IPS-18c (cell line): ENCODE results near the gene RAB5A.
"Not testable (repeated sequence)": the region's sequence is repeated elsewhere in the genome, so short reads cannot be mapped to it uniquely, and the experiment has no call there.

ENCODE experiments used
- H3K4me3 ChIP-seq: 2 replicates; pipeline ENCODE4 v1.7.0; 2013; ENCODE audit warnings: low read depth, mild to moderate bottlenecking, low read length, moderate library complexity; ENCODE audit not compliant: insufficient read depth
- H3K9me3 ChIP-seq: one replicate; pipeline ENCODE4 v1.6.1; 2013; ENCODE audit warnings: mild to moderate bottlenecking, low read length, moderate library complexity; ENCODE audit not compliant: control insufficient read depth, insufficient read depth

RAB5A gene

GRCh38 chr3:20001932-20002331 lies 55.0 kb downstream of the RAB5A start:
- no peaks in the 10 kb centered on the region for H3K9me3 ChIP-seq

DNA sequence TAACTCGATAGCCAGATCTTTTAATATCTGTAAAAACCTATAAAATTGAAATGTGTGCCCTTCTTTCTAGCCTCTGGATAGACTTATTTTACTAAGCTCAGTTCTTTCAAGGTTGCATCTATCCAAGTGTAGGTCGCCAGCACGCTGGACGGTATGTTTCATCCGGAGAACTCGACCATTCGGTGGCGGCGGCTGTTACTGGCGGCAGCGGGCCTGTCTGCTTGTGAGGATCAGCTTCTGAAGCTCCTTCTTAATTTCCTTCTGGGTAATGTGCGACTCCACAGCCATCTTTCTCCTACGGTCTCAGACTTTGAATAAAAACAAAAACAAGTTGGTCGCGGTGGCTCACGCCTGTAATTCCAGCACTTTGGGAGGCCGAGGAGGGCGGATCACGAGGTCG lies 61.1 kb downstream of the RAB5A start:
- H3K9me3 ChIP-seq, result no peaks in the 10 kb centered on the region

More at GRCh38 chr3:20001932-20002331, 55.0 kb downstream of the RAB5A start:
- no peak overlapping the region for H3K4me3 ChIP-seq

DNA sequence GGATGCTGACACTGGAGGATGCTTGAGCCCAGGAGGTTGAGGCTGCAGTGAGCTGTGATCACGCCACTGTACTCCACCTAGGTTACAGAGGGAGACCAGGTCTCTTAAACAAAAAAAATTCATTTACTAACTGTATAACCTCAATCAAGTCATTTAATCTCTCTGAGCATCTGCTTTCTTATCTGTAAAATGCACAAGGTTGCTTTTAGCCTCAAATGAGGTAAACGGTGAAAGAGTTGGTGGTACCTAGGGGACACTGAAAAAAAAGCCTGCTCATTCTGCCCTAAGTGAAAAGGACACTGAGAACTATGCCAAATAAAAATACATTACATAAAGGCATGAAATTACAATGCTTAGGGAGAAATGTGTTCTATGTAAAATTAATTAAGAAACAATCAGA lies 61.7 kb downstream of the RAB5A start:
- no peaks in the 10 kb centered on the region for H3K9me3 ChIP-seq
- no peak overlapping the region for H3K4me3 ChIP-seq

More for the DNA sequence above, 61.1 kb downstream of the RAB5A start:
- H3K4me3 ChIP-seq, result no peak overlapping the region

- no peaks in the 10 kb centered on the region for H3K9me3 ChIP-seq
- no peak within 1 kb of the TSS for H3K4me3 ChIP-seq
These were observed 65.3 kb downstream of the RAB5A start, which contains the start of gene PP2D1 for GRCh38 chr3:20012164-20012563. TSS of gene PP2D1 (minus strand) at chr3:20012264. CDS start at chr3:20012072, 192 bp downstream.

GRCh38 chr3:20013396-20013795 lies 66.5 kb downstream of the RAB5A start:
- no peak overlapping the region for H3K4me3 ChIP-seq
- no peaks in the 10 kb centered on the region for H3K9me3 ChIP-seq

DNA sequence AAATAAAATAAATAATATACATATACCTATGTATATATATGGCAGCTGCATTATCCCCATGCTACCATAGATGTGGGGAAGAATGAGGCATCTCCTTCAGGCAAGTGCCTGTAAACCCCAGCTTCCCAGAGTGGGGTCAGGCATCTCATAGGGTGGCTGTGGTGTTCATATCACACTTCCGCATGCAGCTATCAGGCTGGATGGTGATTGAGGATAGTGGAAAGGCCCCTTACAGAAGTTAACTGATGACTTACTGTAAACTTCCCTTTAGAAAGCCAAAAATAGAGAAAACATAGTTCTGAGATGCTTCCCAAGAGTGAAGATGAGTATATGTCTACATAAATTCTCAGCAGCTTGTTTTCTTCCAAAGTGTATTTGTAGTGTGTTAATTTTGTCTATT lies 68.6 kb downstream of the RAB5A start:
- H3K9me3 ChIP-seq, result no peaks in the 10 kb centered on the region

DNA sequence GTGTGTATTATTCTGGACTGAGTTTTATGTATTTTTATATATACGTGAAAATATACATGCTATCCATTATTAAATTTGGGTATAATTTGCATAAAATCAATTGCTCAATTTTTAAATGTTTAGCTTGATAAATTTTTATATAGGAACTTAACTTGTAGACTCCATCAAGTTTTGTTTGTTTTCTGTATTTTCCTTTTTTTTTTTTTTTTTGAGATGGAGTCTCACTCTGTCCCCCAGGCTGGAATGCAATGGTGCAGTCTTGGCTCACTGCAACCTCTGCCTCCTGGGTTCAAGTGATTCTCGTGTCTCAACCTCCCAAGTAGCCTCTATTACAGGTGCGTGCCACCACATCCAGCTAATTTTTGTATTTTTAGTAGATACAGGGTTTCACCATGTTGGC lies 69.2 kb downstream of the RAB5A start:
- not testable (repeated sequence) for H3K9me3 ChIP-seq, H3K4me3 ChIP-seq

More for the DNA sequence above, 68.6 kb downstream of the RAB5A start:
- H3K4me3 ChIP-seq, result no peak overlapping the region

GRCh38 chr3:20022954-20023622 lies 76.2 kb downstream of the RAB5A start:
- Histone ChIP-seq H3K9me3 (peaks cover 2% of the 10 kb centered on the region), H3K4me3 (no peak overlapping the region)

DNA sequence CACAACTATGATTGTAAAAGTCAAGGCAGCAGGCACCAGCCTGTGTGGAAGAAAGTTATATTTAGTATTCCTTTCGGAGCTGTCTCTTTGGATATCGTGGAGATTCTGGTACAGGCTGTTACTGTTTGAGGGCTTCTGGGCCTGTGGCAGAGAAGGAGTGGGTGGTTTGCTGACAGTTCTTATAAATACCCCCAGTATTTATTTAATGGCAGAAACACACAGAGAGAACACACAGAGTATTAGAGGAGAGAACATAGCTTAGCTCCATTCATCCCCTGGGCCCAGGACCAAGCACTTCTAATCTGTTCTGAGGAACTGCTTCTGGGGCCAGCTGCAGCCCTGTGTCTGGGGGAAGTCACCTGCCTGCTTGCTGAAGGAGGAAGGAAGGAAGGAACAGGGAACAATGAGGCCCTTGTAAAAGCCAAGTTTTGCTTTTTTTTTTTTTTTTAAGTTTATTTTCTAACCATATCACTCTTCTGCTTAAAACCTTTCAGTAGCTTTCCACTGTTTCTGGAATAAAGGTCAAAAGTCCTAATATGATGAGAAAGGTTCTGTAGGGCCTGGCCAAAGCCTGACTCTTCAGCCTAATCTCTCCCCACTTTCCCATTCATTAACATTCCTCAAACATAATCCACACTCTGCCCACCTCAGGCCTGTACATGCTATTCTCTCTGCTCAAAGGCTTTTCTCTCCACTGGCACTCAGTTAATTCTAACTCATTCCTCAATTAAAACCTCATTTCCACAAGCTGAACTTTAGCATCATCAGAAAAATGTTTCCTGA lies 76.9 kb downstream of the RAB5A start:
- H3K9me3 ChIP-seq, result peaks cover 2% of the 10 kb centered on the region
- no peak overlapping the region for H3K4me3 ChIP-seq

- Histone ChIP-seq H3K9me3 (peaks cover 2% of the 10 kb centered on the region), H3K4me3 (no peak overlapping the region)
These were observed 80.2 kb downstream of the RAB5A start for GRCh38 chr3:20027136-20027535.

DNA sequence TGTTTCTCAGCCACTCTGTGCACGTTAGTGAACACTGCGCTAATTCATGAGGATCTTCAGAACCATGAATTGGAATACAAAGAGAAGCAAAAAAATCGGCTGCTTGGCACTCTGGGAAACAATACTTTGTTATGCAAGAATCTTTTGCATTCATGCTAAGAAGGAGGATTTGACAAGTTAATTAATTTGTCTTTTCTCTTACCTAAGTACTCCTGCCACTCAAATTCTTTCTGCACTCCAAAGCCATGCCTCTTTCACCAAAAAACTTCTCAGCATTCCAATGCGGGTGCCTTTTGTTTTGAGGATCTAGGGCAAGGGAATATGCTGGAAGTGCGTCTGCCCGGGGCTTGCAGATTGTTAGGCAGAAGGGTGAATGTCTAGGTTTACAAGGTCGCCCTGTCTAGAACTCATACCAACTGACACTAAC lies 82.0 kb downstream of the RAB5A start:
- peaks cover 2% of the 10 kb centered on the region for H3K9me3 ChIP-seq
- no peak overlapping the region for H3K4me3 ChIP-seq

DNA sequence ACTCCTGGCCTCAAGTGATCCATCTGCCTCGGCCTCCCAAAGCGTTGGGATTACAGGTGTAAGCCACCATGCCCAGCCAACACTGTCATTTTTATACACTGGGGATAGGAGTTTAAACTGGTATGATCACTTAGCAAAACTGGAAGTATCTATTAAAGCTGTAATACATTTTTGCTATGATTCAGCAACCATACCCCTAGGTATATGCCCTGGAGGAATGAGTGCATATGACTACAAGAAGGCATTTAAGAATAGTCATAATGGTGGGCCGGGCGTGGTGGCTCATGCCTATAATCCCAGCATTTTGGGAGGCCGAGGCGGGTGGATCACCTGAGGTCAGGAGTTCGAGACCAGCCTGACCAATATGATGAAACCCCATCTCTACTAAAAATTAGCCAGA lies 85.0 kb downstream of the RAB5A start:
- H3K9me3 ChIP-seq, H3K4me3 ChIP-seq: not testable (repeated sequence)
